Liver (tissue), 9 donors: ENCODE results near the gene SPACA5. TPM values are rescaled to one million over a fixed set of nuclear protein-coding genes. Genes with fewer than 3 reads are reported as not detected.

Experiments used
- DNase-seq: peaks from one replicate; pipeline ENCODE4 v3.0.0-alpha.2; 2017; ENCODE audit warnings: low spot score
- H3K27ac ChIP-seq, 2 donors: one replicate each; pipeline ENCODE4 v1.7.0; 2013; ENCODE audit warnings: inconsistent platforms in 2 of 2, low read length in 2 of 2, control low read depth in 1 of 2, low read depth in 1 of 2, mild to moderate bottlenecking in 1 of 2
- H3K27me3 ChIP-seq, 4 donors: one replicate each; pipeline versions ENCODE4 v1.6.1 to v1.7.0; 2013; ENCODE audit warnings: low read length in 3 of 4, inconsistent platforms in 1 of 4, mild to moderate bottlenecking in 1 of 4, moderate library complexity in 1 of 4; ENCODE audit not compliant: control insufficient read depth in 4 of 4, insufficient read depth in 4 of 4
- H3K36me3 ChIP-seq, 4 donors: one replicate each; pipeline versions ENCODE4 v1.6.1 to v1.7.0; 2013; ENCODE audit warnings: low read length in 3 of 4, mild to moderate bottlenecking in 3 of 4, low read depth in 1 of 4, moderate library complexity in 1 of 4; ENCODE audit not compliant: control insufficient read depth in 4 of 4, insufficient read depth in 3 of 4
- H3K4me1 ChIP-seq, 4 donors: one replicate each; pipeline versions ENCODE4 v1.6.1 to v1.7.0; 2013; ENCODE audit warnings: low read length in 3 of 4, mild to moderate bottlenecking in 3 of 4, moderate library complexity in 1 of 4; ENCODE audit not compliant: control insufficient read depth in 4 of 4, insufficient read depth in 4 of 4
- H3K4me3 ChIP-seq, 3 donors: one replicate each; pipeline versions ENCODE4 v1.6.1 to v1.7.0; 2013; ENCODE audit warnings: low read length in 3 of 3, control low read depth in 1 of 3, low read depth in 1 of 3, mild to moderate bottlenecking in 1 of 3
- H3K9ac ChIP-seq, 2 donors: one replicate each; pipeline ENCODE4 v1.7.0; 2013; ENCODE audit warnings: low read length in 2 of 2, mild to moderate bottlenecking in 2 of 2, moderate library complexity in 2 of 2, control low read depth in 1 of 2, low read depth in 1 of 2
- H3K9me3 ChIP-seq, 4 donors: one replicate each; pipeline versions ENCODE4 v1.6.1 to v1.7.0; 2013; ENCODE audit warnings: low read length in 3 of 4; ENCODE audit not compliant: control insufficient read depth in 4 of 4
- EGR1 ChIP-seq, 2 donors: IDR thresholded peaks; 2 replicates each; pipeline ENCODE4 v1.6.1; 2016 to 2018; ENCODE audit warnings: antibody characterized with exemption in 2 of 2, low read depth in 2 of 2
- FOXA1 ChIP-seq: IDR thresholded peaks from 2 replicates; pipeline ENCODE4 v1.6.1; 2016; ENCODE audit warnings: antibody characterized with exemption
- FOXA2 ChIP-seq: IDR thresholded peaks from 2 replicates; pipeline ENCODE4 v1.6.1; 2016; ENCODE audit warnings: antibody characterized with exemption
- GABPA ChIP-seq, 2 donors: IDR thresholded peaks in 1 of 2; conservative IDR thresholded peaks in 1 of 2; 2 replicates each; pipeline ENCODE4 v1.6.1; 2016; ENCODE audit warnings: antibody characterized with exemption in 2 of 2, mild to moderate bottlenecking in 1 of 2, moderate library complexity in 1 of 2
- HNF4A ChIP-seq, 2 donors: conservative IDR thresholded peaks; 2 replicates each; pipeline ENCODE4 v1.6.1; 2016; ENCODE audit warnings: antibody characterized with exemption in 2 of 2, mild to moderate bottlenecking in 2 of 2
- HNF4G ChIP-seq: IDR thresholded peaks from 2 replicates; pipeline ENCODE4 v1.6.1; 2016; ENCODE audit warnings: antibody characterized with exemption
- JUND ChIP-seq, 2 donors: IDR thresholded peaks; 2 replicates each; pipeline ENCODE4 v1.6.1; 2016; ENCODE audit warnings: antibody characterized with exemption in 2 of 2
- NR2F2 ChIP-seq: IDR thresholded peaks from 2 replicates; pipeline ENCODE4 v1.6.1; 2016; ENCODE audit warnings: antibody characterized with exemption
- RAD21 ChIP-seq, 2 donors: IDR thresholded peaks; 2 replicates each; pipeline ENCODE4 v1.6.1; 2016; ENCODE audit warnings: antibody characterized with exemption in 2 of 2, mild to moderate bottlenecking in 2 of 2
- RXRA ChIP-seq, 2 donors: IDR thresholded peaks; 2 replicates each; pipeline ENCODE4 v1.6.1; 2017 to 2018; ENCODE audit warnings: antibody characterized with exemption in 2 of 2, mild to moderate bottlenecking in 1 of 2
- SP1 ChIP-seq: IDR thresholded peaks from 2 replicates; pipeline ENCODE4 v1.6.1; 2018; ENCODE audit warnings: antibody characterized with exemption, mild to moderate bottlenecking
- TAF1 ChIP-seq: conservative IDR thresholded peaks from 2 replicates; pipeline ENCODE4 v1.6.1; 2016; ENCODE audit warnings: antibody characterized with exemption, mild to moderate bottlenecking
- YY1 ChIP-seq: IDR thresholded peaks from 2 replicates; pipeline ENCODE4 v1.6.1; 2016; ENCODE audit warnings: antibody characterized with exemption, mild to moderate bottlenecking
- WGBS: extraction: QIAGEN DNeasy Blood & Tissue Kit; methylation state at CpG from one replicate; pipeline ENCODE4 v1.1.7; 2013; 5-methylcytosine and 5-hydroxymethylcytosine counted together
- polyA plus RNA-seq, 2 donors: library from polyadenylated mRNA; stranded (reverse) in 1 of 2; unstranded in 1 of 2; fragments of 200-250 nt in 1 of 2; fragments of >200 nt in 1 of 2; fragmentation: Nextera tagmentation in 1 of 2; extraction: Ambion mirVana in 1 of 2; gene quantifications; one replicate each; pipeline versions ENCODE4 v1.2.1 to v1.2.3, GENCODE V29; 2013 to 2015
- total RNA-seq, 2 donors: library from RNA; depleted of rRNA; stranded (reverse); fragments of >200 nt; gene quantifications; one replicate each; pipeline ENCODE4 v1.2.3, GENCODE V29; 2014
- TF ChIP-seq, protein P1 (sequence below): IDR thresholded peaks from 2 replicates; pipeline ENCODE4 v1.6.1; 2016; ENCODE audit warnings: antibody characterized with exemption
- TF ChIP-seq, protein P2 (sequence below): IDR thresholded peaks from 2 replicates; pipeline ENCODE4 v1.6.1; 2016; ENCODE audit warnings: antibody characterized with exemption, mild to moderate bottlenecking
- TF ChIP-seq, protein P3 (sequence below): fragments of 150-350 bp; IDR thresholded peaks from 2 replicates; pipeline ENCODE4 v1.5.1; 2017; ENCODE audit warnings: improper control_type of control experiment, low read depth, low read length; ENCODE audit not compliant: missing input control
- donor health status: healthy.
- donor health status: healthy.
- donor health status: healthy.
- donor health status: healthy.
- donor health status: healthy.

The SPACA5 gene
- total and polyA plus RNA-seq, 4 donors = not detected

- DNase-seq = no peak
- WGBS = 87% methylated on average over 3 of the region's 3 CpGs
- Histone ChIP-seq H3K4me3 (no peak overlapping the region), H3K4me1 (peaks cover 0 to 6% (median 0%) of the 10 kb centered on the region in 4 donors), H3K36me3 (peaks cover 0 to 7% (median 5%) of the 10 kb centered on the region in 4 donors), H3K27me3 (no peaks in the 10 kb centered on the region), H3K27ac (no peak overlapping the region), H3K9me3 (peaks cover 0 to 7% (median 1%) of the 10 kb centered on the region in 4 donors), H3K9ac (no peak overlapping the region)
- TF ChIP-seq EGR1 (IDR thresholded peaks at IDR 0.05; ENCODE audit: low read depth in 2 of 2) (no peak), HNF4G (no peak), FOXA2 (no peak), SP1 (no peak), YY1 (no peak), RAD21 (IDR thresholded peaks at IDR 0.05) (no peak), RXRA (IDR thresholded peaks at IDR 0.05) (no peak), TAF1 (no peak), FOXA1 (no peak), JUND (IDR thresholded peaks at IDR 0.05) (no peak), GABPA (IDR thresholded peaks at IDR 0.05 in 1 of 2, conservative IDR thresholded peaks at IDR 0.05 in 1 of 2) (no peak), NR2F2 (no peak)
- TF ChIP-seq, protein P1, sequence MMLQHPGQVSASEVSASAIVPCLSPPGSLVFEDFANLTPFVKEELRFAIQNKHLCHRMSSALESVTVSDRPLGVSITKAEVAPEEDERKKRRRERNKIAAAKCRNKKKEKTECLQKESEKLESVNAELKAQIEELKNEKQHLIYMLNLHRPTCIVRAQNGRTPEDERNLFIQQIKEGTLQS = no peak
- TF ChIP-seq, protein P2, sequence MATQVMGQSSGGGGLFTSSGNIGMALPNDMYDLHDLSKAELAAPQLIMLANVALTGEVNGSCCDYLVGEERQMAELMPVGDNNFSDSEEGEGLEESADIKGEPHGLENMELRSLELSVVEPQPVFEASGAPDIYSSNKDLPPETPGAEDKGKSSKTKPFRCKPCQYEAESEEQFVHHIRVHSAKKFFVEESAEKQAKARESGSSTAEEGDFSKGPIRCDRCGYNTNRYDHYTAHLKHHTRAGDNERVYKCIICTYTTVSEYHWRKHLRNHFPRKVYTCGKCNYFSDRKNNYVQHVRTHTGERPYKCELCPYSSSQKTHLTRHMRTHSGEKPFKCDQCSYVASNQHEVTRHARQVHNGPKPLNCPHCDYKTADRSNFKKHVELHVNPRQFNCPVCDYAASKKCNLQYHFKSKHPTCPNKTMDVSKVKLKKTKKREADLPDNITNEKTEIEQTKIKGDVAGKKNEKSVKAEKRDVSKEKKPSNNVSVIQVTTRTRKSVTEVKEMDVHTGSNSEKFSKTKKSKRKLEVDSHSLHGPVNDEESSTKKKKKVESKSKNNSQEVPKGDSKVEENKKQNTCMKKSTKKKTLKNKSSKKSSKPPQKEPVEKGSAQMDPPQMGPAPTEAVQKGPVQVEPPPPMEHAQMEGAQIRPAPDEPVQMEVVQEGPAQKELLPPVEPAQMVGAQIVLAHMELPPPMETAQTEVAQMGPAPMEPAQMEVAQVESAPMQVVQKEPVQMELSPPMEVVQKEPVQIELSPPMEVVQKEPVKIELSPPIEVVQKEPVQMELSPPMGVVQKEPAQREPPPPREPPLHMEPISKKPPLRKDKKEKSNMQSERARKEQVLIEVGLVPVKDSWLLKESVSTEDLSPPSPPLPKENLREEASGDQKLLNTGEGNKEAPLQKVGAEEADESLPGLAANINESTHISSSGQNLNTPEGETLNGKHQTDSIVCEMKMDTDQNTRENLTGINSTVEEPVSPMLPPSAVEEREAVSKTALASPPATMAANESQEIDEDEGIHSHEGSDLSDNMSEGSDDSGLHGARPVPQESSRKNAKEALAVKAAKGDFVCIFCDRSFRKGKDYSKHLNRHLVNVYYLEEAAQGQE = no peak
These were observed 5.5 kb upstream of the SPACA5 start for GRCh38 chrX:48001260-48001659.

DNA sequence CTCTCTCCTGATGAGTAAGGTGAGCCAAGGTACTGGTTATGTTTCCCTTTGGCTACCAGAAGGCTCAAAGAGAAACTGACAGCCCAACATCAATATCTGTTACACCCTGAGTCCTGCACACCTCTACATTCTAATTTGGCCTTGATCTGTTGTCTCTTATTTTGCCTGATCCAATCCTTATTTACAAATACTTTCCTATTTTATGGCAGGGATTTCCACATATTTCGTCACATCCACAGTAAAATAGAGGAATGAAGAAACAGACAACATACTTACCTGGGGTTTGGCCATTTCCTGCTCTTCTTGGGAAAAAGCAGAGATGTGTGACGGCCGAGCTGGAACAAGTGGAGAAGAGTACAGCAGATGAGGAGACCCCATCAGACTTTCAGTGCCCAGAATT, 4.5 kb upstream of the SPACA5 start:
- Histone ChIP-seq H3K36me3 (peaks cover 0 to 3% (median 0%) of the 10 kb centered on the region in 4 donors), H3K27me3 (no peaks in the 10 kb centered on the region), H3K9ac (no peak overlapping the region), H3K4me3 (no peak overlapping the region), H3K4me1 (peaks cover 0 to 6% (median 0%) of the 10 kb centered on the region in 4 donors), H3K27ac (no peak overlapping the region), H3K9me3 (peaks cover 0 to 3% (median 0%) of the 10 kb centered on the region in 4 donors)
- DNase-seq = no peak
- TF ChIP-seq YY1 (no peak), SP1 (no peak), JUND (IDR thresholded peaks at IDR 0.05) (no peak), RXRA (IDR thresholded peaks at IDR 0.05) (no peak), TAF1 (no peak), FOXA2 (no peak), HNF4A (conservative IDR thresholded peaks at IDR 0.05) (no peak)
- TF ChIP-seq, protein P2 = no peak
- TF ChIP-seq, protein P3, sequence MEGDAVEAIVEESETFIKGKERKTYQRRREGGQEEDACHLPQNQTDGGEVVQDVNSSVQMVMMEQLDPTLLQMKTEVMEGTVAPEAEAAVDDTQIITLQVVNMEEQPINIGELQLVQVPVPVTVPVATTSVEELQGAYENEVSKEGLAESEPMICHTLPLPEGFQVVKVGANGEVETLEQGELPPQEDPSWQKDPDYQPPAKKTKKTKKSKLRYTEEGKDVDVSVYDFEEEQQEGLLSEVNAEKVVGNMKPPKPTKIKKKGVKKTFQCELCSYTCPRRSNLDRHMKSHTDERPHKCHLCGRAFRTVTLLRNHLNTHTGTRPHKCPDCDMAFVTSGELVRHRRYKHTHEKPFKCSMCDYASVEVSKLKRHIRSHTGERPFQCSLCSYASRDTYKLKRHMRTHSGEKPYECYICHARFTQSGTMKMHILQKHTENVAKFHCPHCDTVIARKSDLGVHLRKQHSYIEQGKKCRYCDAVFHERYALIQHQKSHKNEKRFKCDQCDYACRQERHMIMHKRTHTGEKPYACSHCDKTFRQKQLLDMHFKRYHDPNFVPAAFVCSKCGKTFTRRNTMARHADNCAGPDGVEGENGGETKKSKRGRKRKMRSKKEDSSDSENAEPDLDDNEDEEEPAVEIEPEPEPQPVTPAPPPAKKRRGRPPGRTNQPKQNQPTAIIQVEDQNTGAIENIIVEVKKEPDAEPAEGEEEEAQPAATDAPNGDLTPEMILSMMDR = no peak
- TF ChIP-seq, protein P1 = no peak
- 82% methylated on average over 3 of the region's 3 CpGs for WGBS
